CD4-positive, alpha-beta T cell treated with Interferon gamma for 1 hour (primary cell): ENCODE results near the gene FBXO21.
A peak's percentile ranks its signal among the peaks of the same experiment; 100 is the strongest.

Experiments
- DNase-seq: peaks from one replicate; pipeline ENCODE4 v3.0.0-alpha.2; 2020

Gene FBXO21

DNA sequence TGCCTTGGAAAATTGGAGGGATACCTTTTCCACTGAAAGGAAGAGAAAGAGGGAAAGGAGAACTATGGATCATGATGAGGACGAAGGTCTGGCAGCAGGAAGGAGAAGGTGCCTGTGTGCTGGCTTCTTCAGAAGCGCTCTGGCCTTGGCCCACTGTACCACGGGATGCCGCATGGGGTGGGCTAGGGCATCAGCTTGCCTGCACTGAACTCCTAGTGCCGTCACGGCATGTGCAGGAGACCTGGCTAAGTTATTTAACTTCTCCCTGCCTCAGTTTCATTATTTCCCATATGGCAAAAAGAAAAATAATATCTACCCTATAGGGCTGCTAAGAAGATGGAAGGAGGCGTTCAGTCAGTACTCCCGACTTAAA lies 28.1 kb downstream of the FBXO21 start:
- no peak for DNase-seq

DNA sequence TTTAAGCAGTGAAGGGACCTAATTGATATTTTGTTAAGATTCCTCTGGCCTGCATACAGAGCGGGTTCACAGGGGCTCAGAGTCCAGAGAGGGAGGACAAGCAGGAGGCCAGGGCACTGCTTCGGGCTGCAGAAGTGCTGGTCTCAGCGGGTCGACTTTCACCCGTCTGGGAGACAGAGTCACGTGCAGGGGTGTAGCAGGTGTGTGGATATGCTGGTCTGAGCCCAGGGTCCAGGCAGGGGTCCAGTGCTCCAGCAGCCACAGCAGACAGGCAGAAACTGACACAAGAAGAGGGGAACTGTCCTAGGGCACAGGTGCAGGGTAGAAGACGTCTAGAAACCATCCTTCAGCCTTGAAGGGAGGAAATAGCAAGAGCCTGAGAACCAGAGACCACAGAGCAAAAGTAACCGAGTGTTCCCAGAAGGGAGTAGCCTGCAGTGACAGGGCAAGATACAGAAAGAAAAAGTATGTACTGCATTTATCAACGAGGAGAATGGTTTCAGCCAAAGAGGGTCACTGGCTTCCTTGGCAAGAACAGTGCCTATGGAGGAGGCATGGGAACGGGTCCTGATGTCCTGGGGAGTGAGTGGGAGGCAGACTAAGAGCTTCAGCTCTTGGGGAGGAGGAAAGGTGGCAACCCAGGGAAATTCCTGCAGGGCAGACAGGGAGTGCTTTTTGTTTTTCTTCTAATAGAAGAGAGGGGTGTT lies 28.7 kb downstream of the FBXO21 start:
- DNase-seq, result no peak

DNA sequence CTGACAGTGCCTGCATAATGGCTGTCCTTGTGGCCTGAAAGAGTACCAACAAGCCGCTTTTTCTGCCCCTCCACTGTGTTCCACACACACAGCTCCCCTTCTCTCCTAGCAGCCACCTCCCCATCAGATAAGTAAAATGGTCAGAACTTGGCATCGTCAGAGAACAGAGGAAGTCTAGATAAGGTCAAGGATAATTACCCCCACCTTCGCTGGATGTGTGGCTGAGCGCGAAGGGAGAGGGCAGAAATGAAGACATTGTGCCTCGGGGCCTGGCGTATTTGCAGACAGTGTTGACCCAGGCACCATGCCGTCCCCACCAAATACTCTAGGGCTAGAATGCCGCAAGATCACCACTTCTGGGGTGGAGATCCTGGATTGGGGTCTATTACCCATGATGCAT lies 30.6 kb downstream of the FBXO21 start:
- DNase-seq, result no peak

DNA sequence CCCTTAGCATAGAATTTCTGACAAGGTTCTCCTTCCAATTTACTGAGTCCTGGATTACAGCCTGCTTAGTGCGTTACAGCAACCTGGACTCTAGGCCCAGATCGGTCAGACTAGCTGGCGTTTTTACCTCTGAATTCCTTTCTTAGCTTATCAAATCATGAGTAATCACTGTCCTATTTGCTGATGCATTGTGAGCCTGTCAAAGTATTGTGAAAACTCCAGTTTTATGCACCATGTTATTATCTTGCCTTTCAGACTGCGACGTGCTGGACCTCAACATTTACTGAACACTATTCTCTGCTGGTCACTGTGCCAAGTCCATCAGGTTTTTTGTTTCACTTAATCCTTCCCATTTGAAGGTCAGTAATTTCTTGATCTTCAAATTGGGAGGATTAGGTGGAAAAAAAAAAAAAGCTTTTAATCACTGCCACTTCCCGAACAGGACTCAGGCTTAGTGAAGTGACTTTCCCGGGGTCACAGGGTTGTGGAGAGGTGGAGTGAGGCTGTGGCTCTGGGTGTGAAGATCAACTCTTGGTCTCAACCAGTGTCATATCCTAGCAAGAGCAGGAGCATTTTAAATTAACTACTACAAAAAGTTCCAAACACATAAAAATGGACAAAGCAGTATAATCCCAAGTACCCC lies 31.2 kb downstream of the FBXO21 start:
- no peak for DNase-seq

DNA sequence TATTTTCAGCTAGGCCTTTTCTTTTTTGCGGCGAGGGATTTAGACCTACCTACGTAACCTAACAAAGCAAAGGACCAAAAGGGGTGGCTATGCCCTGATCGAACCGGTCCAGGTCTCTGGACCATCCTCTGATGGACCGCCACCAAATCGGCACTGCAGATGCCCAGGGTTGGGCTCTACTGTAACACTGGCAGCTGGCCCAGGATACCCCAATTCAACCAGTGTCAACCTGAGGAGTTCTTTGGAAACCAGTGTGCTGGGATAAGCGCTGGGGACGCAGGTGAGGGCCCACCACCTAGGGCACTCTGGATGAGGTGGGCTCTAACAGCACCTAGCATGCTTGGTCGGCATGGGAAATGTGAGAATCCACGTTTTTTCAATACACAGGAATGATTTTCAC lies 32.2 kb downstream of the FBXO21 start:
- DNase-seq, result no peak

DNA sequence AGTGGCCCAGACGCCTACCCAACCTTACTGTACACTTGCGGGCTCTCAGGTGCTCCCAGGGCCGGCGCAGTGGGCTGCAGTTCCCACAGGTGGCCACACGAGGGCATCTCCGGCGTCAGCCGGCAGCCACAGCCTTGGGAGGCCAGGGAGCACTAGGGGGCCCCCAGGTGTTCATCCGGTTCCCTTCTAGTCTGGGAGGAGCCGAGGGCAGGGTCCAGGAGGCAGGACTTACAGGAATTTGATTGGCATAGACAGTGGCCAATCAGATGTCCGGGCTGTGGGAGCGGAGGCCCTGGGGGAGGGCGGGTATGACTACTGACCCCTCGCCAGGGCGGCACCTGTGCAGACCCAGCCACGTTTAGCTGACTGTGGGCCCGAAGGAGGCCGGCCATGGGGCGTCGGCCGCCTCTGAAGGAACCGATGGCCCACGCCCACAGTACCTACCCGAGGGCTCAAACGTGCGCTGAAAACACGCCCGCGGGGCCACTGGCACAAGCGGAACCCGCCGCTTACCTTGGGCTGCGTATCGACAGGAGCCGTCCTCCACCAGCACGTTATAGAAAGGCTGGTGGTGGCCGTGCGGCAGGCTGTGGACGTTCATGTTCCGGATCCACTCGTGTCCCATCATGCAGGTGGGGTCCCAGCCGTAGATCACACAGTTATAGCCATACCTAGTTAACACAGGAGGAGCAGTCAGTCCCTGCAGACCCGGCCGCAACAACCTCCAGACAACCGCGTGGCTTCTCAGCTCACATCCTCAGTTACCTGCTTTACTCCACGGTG lies 34.8 kb downstream of the FBXO21 start:
- peak; percentile 67 for DNase-seq

DNA sequence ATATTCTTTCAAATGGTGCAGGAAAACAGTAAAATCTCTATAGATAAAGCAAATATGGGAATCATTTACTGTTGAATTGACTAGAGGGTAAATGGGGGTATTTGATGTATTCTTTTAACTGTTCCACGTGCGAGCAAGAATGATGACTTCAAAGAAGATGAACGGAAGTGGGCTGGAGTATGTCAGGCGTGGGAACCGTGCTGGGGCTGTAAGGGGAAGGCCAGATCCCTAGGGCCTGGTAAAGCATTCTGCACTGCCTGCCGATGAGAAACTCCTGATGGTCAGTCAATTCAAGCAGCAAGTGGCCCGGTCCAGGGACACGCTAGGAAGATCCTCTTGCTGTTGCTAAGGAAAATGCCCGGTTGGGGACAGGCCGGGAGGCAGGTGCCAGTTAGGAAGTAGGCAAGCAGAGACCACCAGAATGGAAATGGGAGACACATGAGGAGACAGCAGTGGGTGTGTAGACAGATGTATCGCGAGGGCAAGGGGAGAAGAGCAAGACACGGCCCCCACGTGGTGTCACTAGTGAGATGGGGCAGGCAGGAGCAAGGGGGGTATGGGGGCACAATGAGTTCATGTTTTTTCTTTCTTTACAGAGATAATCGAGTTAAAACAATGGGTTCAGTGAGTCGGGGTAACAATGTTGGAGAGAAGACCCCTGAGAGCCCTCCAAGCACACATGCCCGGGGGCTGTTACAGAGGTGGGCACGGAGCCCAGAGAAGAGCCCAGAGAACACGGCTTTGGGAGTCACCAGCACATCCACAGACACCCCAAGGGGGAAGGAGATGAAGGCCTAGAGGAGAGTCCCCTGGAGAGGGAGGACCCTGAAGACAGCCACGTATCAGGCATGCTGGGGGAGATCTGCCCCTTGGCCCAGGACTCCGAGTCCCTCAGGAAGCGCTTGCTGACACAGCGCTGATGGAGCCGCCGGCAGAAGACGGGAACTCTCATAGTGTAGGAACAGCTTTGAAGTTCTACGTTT lies 37.2 kb downstream of the FBXO21 start:
- no peak for DNase-seq

DNA sequence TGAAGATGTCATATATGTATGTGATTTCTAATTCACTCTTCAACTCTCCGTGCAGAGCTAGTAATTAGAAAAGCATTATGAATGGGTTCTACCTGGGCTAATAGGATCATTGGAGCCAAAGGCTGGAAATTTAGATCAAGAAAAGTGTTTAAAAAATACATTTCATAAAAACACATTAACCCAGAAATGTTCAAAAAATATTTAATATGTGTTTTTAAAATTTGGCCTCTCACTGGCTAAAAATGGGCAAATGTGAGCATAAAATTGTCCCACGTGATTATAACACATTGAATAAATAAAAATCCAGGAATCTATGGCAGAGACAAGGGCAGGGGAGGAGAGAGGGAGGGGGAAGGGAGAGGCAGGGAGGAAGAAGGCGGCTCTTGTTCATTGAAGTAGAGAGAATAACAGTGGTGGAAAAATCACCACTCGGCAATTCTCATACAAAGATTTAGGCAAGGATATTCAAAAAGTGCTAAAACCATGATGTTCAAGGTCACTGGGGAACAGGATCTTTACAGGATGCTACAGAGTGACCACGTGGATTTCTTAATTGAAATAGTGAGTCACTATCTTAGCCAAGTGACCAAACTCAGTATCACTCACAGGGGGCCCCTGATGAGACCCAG lies 38.8 kb downstream of the FBXO21 start:
- DNase-seq, result no peak

DNA sequence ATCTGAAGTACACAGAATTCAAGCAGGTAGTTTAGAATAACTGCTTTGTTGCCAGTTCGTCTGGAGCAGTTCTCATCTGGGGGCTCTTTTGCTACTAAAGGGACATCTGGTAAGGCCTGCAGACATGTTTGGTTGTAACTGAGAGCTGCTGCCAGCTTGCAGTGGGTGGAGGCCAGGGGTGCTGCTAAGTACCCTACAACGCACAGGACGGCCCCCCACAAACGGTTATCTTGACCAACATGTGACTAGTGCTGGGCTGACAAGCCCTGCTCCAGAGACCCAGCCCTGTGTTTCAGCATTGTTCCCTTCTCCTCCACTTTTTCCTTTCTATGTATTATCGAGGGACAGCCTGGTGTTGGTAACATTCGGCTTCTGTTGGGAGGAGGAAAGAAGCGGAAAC lies 40.8 kb downstream of the FBXO21 start:
- no peak for DNase-seq

DNA sequence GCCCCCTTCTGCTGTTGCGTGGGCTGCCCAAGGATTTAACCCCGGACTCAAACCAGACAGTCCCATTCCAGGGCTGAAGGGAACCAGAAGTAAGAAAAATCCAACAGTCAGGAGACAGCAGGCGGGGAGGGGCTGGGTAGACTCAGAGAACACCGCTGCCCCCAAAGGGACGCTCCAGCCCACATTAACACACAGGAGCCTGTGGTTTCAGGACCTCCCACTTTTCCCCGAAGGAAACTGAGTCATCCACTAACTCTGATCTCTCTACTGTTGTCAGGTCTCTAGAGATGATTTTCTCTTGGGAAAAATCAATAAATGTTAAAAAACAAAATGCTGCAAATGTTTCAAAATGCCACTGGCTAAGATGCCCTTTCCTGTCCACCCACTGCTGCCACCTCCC lies 41.6 kb downstream of the FBXO21 start:
- no peak for DNase-seq

DNA sequence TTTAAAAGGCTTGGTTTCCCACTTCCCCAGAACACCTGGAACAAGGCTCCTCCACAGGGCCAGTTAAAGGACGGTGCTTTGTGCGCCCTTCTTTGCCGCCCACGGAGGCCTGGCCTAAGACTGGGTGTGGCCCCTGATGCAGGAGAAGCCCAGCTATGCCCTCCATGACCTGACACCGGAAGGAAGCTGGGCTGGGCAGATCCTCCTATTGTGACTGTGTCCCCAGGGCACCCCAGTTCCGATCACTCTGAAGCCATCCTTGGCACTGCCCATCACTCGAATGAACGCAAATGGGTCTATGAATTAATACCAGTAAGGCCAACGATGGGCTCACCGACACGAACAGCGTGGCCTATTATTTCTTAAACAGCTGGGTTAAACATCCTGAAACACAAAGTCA lies 42.6 kb downstream of the FBXO21 start:
- DNase-seq, result no peak

DNA sequence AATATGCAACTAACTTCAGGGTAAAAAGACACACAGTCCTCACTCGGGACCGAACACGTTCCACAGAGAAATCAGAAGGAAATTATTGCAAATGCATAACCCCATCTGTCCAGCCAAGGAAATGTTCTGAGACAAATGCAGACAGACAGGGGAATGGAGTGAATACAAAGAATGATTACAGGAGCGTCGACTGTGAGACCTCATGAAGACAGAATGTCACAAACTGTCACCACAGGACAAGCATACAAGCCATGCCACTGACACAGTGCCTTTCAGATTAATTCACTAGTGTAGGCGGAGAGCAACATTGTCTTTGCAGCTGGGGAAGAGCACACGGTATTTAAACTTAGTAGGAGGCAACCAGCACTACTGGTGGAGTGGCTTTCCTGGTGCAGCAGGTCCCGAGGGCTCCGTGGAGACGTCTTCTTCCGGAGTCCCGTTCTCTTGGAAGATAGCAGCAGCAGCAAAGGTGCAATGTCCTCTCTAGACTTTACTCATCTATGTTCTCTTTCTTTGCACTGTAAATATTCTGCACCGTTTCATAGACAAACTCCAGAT lies 44.6 kb downstream of the FBXO21 start:
- no peak for DNase-seq

DNA sequence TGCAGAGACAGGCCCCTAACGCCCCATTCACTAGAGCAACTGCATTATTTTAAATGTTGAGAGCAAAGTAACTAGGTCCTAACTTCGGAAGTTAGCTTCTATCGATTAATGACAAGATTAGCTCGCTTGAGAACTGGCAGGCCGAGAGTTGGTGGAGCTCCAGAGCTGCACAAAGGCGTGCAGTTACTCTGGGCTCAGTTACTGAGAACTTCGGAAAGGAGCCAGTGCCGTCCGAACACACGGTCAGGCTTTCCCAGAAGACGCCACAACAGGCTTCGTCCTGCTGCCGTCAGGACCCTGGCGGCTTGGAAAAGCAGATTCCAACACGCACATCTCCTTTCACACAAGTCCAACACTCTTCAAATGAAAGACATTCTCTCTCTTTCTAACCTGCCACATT lies 45.7 kb downstream of the FBXO21 start:
- DNase-seq, result no peak

DNA sequence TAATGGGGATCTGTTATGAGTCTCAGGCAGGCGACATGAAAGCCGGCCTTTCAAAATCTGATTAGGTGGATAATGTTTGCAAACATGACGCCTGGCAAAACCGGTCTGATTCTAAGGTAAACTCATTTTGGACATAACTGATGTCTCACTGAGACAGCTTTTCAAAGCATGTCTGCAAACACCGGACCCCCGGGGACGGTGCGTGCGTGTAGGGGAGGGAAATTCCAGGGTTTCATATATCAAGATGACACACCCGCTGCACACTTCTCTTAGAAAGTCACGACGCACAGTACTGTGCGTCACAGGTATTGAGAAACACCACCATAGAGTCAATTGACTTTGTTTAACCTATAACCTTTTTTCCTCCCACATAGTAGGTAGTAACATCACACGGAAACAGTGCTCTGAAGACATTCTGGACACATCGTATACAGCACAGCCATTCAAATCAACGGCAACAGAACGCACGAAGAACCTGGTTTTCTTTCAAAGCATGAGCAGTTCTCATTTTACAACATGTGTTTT lies 47.2 kb downstream of the FBXO21 start:
- no peak for DNase-seq

DNA sequence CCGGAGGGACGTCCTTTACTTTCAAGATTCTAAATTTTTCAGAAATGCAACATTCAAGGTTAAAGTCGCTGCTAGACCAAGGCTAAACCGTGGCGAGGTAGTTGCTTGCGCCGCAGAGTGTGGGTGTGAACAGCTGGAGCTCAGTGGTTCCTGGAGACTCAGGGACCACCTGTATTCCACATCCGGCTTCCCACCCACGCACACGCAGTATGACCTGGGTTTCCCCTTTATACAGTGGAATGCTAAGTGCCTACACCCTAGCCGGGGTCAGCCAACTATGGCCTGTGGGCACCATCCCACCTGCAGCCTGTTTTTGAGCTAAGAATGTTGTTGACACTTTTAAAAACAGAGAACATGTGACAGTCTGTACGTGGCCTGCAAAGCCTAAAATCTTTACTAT lies 48.2 kb downstream of the FBXO21 start:
- DNase-seq, result no peak

DNA sequence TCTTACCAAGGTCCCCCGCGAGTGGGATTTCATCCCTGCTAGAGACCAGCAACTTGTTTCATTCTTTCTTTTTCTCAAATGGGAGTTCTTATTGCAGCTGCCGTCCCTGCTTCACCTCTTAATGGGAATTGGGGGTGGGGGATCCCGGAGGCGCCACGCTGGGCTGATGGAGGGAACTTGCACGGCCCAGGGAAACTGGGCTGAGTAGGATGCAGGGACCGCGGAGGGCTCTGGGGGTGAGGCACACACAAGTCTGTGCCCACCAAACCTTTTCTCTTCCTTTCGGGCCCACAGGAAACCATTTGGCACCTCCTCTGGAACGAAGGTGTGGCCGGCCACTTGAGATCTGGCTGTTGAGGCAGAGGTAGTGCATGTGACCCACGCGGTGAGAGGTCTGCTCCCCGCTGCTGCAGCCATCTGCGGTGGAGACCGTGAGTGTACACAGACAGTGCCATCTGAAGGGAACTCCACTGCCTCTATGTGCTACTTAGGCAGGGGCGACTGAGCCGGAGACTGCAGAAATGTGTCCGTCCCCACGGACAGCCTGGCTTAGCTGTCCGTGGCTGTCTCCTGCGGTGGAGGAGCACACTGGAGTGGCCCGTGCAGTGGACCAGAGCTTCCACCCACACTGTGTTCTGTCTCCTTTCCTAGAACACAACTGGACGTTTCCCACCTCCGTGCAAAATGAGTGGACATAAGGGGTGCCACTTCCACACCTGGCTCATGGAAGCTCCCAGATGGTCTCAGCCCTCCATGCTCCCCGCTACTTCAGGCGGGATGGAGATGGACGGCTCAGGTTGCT lies 49.0 kb downstream of the FBXO21 start:
- DNase-seq, result no peak

DNA sequence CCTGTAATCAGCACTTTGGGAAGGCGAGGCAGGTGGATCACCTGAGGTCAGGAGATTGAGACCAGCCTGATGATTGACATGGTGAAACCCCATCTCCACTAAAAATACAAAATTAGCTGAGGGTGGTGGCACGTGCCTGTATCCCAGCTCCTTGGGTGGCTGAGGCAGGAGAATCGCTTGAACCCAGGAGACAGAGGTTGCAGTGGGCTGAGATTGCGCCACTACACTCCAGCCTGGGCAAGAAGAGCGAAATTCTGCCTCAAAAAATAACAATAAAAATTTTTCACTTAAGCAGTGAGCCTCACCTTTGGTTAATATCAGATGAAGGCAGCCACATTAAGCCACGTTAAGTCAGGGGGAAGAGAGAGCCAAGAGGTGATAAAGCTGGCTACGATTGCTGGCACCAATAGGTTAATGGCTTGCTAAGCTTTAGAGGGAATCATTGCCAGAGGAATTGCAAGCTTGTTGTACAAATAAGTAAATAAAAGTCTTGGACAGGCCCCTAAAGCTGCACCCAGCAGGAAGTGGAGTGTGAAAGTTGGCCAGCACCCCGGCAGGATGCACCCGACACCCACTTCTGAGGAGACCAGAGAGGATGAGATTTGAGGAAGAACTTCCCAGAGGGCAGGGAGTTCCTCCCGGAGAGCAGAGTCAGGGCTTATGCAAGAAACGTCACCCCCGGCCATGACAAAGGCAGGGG lies 49.7 kb downstream of the FBXO21 start:
- DNase-seq, result no peak

DNA sequence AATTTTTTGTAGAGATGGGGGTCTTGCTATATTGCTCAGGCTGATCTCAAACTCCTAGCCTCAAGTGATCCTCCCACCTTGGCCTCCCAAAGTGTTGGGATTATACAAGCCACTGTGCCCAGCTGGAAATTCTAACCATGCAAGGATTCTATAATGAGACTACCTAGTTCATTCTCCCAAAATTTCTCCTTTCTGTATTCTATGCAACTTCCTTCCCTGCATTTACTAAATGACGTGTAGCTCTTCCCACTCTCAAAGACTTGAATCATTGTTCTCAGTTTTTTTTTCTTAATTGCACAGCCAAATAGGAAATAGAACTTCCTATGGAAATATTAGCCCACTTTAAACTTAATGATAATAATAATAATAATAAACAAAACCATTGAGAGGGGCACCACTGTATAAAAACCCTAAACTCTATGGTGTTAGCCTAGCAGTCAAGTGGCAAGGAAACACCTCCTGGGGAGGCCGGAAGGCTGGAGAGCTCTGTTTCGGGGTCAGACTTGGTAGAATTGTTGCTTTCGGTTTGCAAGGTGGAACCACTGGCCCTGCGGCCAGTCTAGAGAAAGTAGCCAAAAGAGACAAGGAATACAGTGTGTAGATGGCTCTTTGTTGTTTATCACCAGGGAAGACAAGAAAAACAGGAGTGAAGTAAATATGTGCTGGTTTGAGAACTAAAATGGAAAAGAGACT lies 51.1 kb downstream of the FBXO21 start:
- no peak for DNase-seq

DNA sequence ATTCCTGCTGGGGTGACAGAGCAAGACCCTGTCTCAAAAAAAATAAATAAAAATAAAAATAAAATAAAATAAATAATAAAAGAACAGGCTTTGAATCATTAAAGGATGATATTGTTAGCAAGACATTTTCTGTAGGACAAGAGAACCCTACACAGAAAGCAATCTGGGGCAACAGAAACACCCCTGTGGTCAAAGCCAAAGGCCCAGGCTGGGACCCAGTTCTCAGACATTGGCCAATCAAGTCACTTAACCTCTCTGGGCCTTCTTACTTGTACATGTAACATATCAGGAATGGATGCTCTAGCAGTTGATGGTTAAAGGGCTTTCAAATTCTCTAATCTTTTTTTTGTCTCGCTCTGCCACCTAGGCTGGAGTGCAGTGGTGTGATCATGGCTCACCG lies 55.5 kb downstream of the FBXO21 start:
- no peak for DNase-seq

DNA sequence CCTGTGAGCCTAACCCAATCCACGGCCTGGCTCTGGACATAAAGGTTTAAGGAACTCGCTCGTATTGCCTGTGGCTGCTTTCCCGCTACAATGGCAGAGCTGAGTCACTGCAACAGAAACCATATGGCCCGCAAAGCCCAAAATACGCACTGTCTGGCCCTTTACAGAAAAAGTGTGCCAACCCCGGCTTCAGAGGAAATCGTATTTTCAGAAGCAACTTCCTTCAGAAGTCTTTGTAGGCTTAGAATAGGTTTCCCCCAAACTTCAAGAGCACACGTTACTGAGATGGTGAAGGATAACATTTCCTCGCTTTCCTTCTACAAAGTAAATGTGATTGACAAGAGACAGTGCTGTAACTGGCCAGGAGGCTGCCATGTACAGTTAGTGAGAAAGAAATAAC lies 56.2 kb downstream of the FBXO21 start:
- peak; percentile 24 for DNase-seq
